Stimulated activated CD8-positive, alpha-beta memory T cell treated with anti-CD3 and anti-CD28 coated beads, Interleukin-2, amount 100 ng/mL, for 48 hours (primary cell): ENCODE measurements around the gene WIPF2.
"Not testable (repeated sequence)": the region's sequence is repeated elsewhere in the genome, so short reads cannot be mapped to it uniquely, and the experiment has no call there.

Experiments used
- DNase-seq, 2 donors: peaks; one replicate each; pipeline ENCODE4 v3.0.0-alpha.2; 2020; ENCODE audit warnings: low read depth in 2 of 2

Gene WIPF2

GRCh38 chr17:40192961-40193360 lies 26.1 kb upstream of the WIPF2 start:
- no peak for DNase-seq

DNA sequence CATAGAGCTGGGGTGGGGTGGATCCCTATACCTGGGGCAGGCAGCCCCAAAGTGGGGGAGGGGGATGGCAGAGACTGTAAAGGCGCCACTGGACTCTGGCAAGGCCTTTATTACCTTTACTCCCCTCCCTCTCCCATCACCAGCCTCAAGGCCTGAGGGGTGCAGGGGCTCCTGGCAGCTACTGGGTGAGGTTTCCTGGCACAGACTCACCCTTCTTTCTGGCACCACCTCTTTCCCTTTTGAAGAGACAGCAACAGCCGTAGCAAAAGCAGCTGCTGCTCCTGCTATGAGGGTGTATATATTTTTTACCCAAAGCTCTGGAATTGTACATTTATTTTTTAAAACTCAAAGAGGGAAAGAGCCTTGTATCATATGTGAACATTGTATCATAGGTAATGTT lies 24.3 kb upstream of the WIPF2 start:
- no peak for DNase-seq

- DNase-seq: no peak
Observed at GRCh38 chr17:40197550-40197949, 21.6 kb upstream of the WIPF2 start.

DNA sequence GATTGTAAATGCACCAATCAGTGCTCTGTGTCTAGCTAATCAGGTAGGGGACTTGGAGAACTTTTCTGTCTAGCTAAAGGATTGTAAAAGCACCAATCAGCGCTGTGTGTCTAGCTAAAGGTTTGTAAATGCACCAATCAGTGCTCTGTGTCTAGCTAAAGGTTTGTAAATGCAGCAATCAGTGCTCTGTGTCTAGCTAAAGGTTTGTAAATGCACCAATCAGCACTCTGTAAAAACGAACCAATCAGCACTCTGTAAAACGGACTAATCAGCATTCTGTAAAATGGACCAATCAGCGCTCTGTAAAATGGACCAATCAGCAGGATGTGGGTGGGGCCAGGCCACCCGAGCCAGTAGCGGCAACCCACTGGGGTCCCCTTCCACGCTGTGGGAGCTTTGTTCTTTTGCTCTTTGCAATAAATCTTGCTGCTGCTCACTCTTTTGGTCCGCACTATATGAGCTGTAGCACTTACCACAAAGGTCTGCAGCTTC lies 21.1 kb upstream of the WIPF2 start:
- DNase-seq: not testable (repeated sequence)

GRCh38 chr17:40198576-40198975 lies 20.5 kb upstream of the WIPF2 start:
- DNase-seq: no peak

DNA sequence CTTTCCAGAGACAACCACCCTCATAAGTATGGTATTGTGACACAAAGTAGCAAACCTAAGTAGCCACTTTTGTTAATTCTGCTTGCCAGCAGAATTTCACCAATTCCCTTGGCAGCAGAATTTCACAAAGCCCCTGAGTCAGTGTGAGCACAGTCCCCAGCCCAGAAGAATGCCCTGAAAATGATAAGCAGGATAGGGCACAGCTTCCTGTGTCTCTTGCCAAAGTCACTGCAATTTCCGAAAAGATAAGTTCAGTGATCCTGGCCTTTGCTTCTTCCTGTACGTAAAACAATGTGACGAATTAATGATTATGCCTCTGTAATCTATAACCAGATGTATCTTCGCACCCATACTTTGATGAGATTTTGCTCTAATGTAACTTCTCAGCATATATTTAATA lies 16.0 kb upstream of the WIPF2 start:
- DNase-seq: no peak

DNA sequence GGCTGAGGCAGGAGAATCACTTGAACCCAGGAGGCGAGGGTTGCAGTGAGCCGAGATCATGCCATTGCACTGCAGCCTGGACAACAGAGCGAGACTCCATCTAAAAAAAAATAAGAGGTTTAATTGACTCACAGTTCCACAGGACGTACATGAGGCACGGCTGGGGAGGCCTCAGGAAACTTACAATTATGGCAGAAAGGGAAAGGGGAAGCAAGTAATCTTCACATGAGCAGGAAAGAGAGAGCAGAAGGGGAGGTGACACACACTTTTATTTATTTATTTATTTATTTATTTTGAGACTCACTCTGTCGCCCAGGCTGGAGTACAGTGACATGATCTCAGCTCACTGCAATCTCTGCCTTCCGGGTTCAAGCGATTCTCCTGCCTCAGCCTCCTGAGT lies 12.9 kb upstream of the WIPF2 start:
- DNase-seq: not testable (repeated sequence)

DNA sequence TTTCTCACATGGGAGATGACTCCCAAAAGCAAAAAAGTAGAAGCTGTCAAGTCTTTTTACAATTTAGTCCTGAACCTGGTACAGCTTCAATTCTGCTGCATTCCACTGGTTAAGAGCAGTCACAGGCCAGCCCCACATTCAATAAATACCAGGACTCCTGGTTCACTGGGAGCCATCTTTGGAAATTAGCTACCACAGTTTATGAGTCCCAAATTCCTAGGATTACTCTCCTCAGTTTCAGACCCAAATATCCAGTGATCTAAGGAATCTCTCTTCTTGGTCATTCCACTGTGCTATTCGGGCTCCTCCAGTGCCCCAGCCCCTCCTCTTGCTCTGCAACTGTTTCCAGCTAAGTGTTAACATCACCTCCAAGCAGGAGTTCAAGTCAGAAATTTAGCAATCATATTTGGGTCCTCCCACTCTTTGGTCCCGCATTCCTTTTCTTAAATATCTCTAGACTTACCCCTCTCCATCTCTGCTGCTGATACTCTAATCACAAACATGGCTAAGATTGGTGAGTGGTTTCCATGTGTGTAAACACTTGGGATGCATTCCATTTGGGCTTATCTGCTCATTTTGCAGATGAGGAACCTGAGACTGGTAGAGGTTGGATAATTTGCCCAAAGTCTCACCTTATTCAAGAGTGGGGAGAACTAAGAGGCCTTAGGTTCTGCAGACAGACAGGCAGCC lies 9.6 kb upstream of the WIPF2 start:
- no peak for DNase-seq

GRCh38 chr17:40213914-40214313 lies 5.2 kb upstream of the WIPF2 start:
- not testable (repeated sequence) for DNase-seq

GRCh38 chr17:40218006-40218739 lies 931 bp upstream of the WIPF2 start:
- DNase-seq: no peak

- DNase-seq: peak in 1 of 2 donors; percentile 9
Observed at GRCh38 chr17:40219594-40220338, 662 bp downstream of the WIPF2 start.

DNA sequence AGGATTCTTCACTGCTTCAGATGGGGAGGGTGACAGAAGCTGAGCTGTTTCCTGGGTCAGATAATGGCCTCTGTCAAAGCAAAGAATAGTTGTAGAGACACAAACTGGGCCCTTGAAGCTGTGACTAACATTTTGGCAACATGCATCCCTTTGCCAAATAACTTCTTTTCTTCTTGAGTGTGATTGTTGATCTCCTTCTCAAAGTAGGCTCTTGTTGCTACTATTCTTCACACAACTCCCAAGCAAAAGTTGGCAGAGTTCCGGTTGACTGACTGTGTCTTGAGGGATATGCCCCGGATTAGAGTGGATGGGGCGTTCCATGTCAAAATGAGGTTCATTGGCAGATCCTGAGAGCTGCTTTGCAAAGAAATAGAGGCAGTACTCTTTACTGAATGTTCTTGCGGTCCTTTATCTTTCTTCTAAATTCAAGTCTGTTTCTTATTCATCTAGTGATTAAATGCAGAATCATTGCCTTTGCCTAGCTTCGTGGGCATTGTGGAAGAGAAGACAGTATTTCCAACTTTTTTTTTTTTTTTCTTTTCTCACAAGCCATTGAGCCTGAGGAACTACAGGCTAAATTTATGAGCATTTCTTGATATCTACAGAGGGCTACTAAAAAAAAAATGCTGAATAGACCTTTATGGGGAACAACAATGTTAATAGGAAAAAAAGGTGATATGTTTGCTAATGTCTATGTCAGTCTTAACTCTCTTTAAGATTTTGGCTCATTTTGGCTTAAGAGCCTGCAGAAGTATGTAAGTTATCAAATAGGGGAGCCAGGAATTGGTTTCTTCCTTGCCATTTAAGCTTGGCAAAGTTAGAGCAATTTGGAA lies 5.8 kb downstream of the WIPF2 start:
- no peak for DNase-seq

DNA sequence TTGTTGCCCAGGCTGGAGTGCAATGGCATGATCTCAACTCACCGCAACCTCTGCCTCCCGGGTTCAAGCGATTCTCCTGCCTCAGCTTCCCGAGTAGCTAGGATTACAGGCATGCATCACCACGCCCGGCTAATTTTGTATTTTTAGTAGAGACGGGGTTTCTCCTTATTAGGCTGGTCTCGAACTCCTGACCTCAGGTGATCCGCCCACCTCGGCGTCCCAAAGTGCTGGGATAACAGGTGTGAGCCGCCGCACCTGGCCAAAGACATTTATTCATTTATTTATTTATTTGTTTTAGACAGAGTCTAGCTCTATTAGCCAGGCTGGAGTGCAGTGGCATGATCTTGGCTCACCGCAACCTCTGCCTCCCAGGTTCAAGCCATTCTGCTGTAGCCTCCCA lies 10.0 kb downstream of the WIPF2 start:
- not testable (repeated sequence) for DNase-seq

DNA sequence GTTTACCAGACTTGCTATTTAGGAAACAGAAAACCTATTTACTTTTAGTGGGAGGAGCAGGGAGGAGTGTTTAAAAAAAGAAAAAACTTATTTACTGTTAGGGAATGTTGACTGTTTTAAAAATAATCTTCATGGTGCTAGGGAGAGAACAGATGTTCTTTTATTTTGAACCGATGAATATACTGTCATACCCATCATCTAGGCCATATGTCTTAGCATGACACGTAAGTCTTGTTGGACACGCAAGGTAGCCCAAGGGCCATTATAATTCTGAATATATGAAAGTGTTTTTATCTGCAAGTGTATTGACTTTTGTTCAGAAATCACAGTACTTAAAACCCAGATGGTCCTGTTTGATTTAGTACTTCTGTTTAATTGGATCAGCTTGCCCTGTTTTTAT lies 11.6 kb downstream of the WIPF2 start:
- DNase-seq: no peak

DNA sequence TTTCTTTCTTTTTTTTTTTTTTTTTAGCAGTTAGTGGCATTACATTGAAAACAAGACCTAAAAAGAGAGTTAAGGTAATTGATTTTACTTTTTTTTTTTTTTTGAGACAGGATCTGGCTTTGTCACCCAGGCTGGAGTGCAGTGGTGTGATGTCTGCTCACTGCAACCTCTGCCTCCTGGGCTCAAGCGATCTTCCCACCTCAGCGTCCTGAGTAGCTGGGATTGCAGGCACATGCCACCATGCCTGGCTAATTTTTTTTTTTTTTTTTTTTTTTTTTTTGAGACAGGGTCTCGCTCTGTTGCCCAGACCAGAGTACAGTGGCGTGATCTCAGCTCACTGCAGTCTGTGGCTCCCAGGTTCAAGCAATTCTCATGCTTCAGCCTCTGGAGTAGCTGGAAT lies 12.8 kb downstream of the WIPF2 start:
- DNase-seq: not testable (repeated sequence)

- DNase-seq: no peak
Observed at GRCh38 chr17:40241252-40241834, 22.2 kb downstream of the WIPF2 start.

DNA sequence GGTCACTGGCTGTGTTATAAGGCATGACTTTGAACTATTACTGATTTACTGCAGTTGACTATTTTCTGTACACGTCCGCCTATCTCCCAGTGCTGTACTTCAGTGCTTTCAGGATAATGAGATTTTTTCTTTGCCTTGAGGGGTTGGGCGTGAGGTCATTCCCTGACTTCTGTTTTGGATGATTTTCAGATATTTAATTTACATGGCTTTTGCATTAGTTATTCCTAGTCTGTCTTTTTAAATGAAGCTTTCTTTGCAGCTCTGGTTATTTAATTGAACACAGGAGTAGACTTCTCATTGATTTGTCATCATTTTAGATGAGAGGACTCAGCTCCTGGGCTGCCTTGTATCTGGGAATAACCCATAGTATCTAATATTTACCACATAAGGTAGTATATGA lies 23.7 kb downstream of the WIPF2 start:
- DNase-seq: no peak

DNA sequence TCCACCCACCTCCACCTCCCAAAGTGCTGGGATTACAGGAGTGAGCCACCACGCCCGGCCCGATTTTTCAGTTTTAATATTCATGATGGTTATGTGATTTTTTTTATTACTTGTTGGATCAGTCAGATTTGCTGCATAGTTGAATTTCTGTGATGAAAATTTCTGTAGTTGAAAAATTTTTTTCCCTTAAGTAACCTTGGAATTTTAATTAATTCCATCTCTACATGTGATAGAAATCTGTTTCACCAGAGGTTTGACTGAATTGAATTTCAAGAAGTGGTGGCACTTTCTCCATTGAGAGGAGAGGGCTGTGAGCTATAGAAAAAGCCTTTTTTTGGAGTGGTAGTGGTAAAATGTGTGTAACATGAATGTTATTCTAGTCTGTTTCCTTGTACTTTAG lies 24.7 kb downstream of the WIPF2 start:
- DNase-seq: no peak

DNA sequence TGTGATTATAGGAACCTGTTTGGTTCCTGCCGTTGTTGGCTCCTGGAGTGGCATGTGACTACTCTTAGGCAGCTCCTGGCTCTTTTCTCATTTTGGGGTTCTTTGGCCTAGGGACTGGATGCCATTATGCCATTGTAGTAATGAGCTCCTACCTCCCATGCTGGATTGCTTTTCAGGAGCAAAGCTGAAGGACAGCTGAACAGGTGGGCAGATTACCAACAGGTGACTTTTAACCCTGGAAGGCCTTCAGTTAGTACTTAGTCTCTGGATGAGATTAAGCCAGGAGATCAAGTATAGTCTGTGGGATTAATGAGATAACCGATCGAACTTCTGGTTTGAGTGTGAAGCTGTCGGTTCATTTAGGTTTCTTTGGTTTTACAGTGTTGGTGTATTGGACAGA lies 25.2 kb downstream of the WIPF2 start:
- DNase-seq: no peak

DNA sequence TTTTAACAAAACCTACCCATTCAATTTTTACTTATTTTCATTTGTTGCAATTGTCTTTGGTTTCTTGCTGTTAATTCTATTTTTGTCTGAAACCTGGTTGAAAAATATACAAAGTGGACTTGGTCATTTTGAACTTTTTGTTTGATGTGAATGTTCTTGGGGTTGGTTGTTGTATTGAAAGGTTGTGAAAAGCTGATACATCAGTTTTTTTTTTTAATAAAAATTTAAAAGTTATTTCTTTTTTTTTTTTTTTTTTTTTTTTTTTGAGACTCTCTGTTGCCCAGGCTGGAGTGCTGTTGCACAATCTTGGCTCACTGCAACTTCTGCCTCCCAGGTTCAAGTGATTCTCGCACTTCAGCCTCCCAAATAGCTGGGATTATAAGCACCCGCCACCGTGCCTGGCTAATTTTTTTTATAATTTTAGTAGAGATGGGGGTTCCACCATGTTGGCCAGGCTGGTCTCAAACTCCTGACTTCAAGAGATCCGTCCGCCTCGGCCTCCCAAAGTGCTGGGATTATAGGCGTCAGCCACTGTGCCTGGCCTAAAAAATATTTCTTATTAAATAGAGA lies 28.9 kb downstream of the WIPF2 start:
- no peak for DNase-seq

GRCh38 chr17:40248507-40248906 lies 29.4 kb downstream of the WIPF2 start:
- DNase-seq: no peak
